GM12878 (cell line): Measurements from ENCODE around the gene SAPCD2. TPM values are rescaled to one million over a fixed set of nuclear protein-coding genes. Genes with fewer than 3 reads are reported as not detected.

ENCODE experiments used
- ATAC-seq: fragments of 200-7000 bp; cut with Tn5 transposase; 3 replicates; pipeline ENCODE4 v1.9.1; 2020; ENCODE audit warnings: mild to moderate bottlenecking, moderate library complexity
- BruUV-seq: library from RNA; stranded (reverse); fragments of 400-500 nt; replicated peaks from 2 replicates; lab custom pipeline; 2021; lab: Mats Ljungman, UMichigan
- CTCF ChIA-PET: fragments of 300-600 bp; sonication (Branson Sonifier 250); formaldehyde crosslinking; extraction: SDS; loops from one replicate; lab custom pipeline; 2021; ENCODE audit warnings: inconsistent platforms; lab: Yijun Ruan, JAX
- POLR2A ChIA-PET: fragments of 350-600 bp; formaldehyde crosslinking; extraction: SDS; loops from one replicate; lab custom pipeline; 2021; ENCODE audit warnings: inconsistent platforms; lab: Charles Lee
- RAD21 ChIA-PET: fragments of 300-600 bp; sonication (Branson Sonifier 250); formaldehyde crosslinking; loops from one replicate; lab custom pipeline; 2023; ENCODE audit warnings: antibody characterized with exemption; ENCODE audit not compliant: unreplicated experiment; lab: Charles Lee
- SMC1A ChIA-PET: fragments of 300-600 bp; sonication (Branson Sonifier 250); formaldehyde crosslinking; loops from one replicate; lab custom pipeline; 2023; ENCODE audit not compliant: unreplicated experiment, uncharacterized antibody; lab: Charles Lee
- DNase-seq: peaks from one replicate; pipeline ENCODE4 v3.0.0-alpha.2; 2011; ENCODE audit warnings: low read depth, low spot score
- FAIRE-seq: peaks from 3 replicates; lab custom pipeline; 2011; peaks lifted over from hg19 to GRCh38; lab: Jason Lieb, UNC
- H2AFZ ChIP-seq: 2 replicates; pipeline ENCODE4 v1.6.0; 2011; ENCODE audit warnings: low read depth, low read length, control low read depth; ENCODE audit not compliant: control insufficient read depth
- H3K27ac ChIP-seq: 2 replicates; pipeline ENCODE4 v1.5.1; 2011; ENCODE audit warnings: control low read depth; ENCODE audit not compliant: control insufficient read depth, insufficient read depth
- H3K27me3 ChIP-seq, 2 experiments: replicated peaks in 1 of 2; 2 replicates each; pipeline versions ENCODE4 v1.6.0 to v1.6.1; 2011; ENCODE audit warnings: low read length in 1 of 2; ENCODE audit not compliant: control insufficient read depth in 2 of 2, insufficient read depth in 2 of 2
- H3K36me3 ChIP-seq, 2 experiments: 2 replicates each; pipeline ENCODE4 v1.5.1; 2011; ENCODE audit warnings: low read length in 1 of 2; ENCODE audit not compliant: control insufficient read depth in 2 of 2, insufficient read depth in 2 of 2
- H3K4me1 ChIP-seq: 2 replicates; pipeline ENCODE4 v1.6.1; 2011; ENCODE audit warnings: mild to moderate bottlenecking, low read length, moderate library complexity, mixed read lengths; ENCODE audit not compliant: control insufficient read depth, insufficient read depth
- H3K4me2 ChIP-seq: 2 replicates; pipeline ENCODE4 v1.6.0; 2011; ENCODE audit warnings: control low read depth; ENCODE audit not compliant: control insufficient read depth, insufficient read depth
- H3K4me3 ChIP-seq: fragments of 200-600 bp; sonication (generic); 2 replicates; pipeline ENCODE4 v1.5.1; 2016
- H3K79me2 ChIP-seq: 2 replicates; pipeline ENCODE4 v1.6.0; 2011; ENCODE audit warnings: low read length; ENCODE audit not compliant: control insufficient read depth, insufficient read depth
- H3K9ac ChIP-seq: 2 replicates; pipeline ENCODE4 v1.8.0; 2011; ENCODE audit warnings: low read length, control low read depth, mixed read lengths; ENCODE audit not compliant: control insufficient read depth, insufficient read depth
- H3K9me3 ChIP-seq: replicated peaks from 3 replicates; pipeline ENCODE4 v1.5.1; 2011; ENCODE audit warnings: mild to moderate bottlenecking, low read length; ENCODE audit not compliant: control insufficient read depth, insufficient read depth
- H4K20me1 ChIP-seq: 2 replicates; pipeline ENCODE4 v1.6.0; 2011; ENCODE audit not compliant: control insufficient read depth, insufficient read depth
- CUX1 ChIP-seq: IDR thresholded peaks from 2 replicates; pipeline ENCODE4 v1.6.1; 2012; ENCODE audit warnings: improper control_type of control experiment, low read depth, low read length; ENCODE audit not compliant: insufficient replicate concordance
- EZH2 ChIP-seq: IDR thresholded peaks from 2 replicates; pipeline ENCODE4 v1.6.1; 2012; ENCODE audit warnings: low read depth, mild to moderate bottlenecking, control low read depth, inconsistent platforms, low read length, borderline replicate concordance; ENCODE audit not compliant: control insufficient read depth
- POLR2A ChIP-seq: IDR thresholded peaks from 2 replicates; pipeline ENCODE4 v1.6.1; 2011; ENCODE audit warnings: low read depth, mild to moderate bottlenecking, low read length
- POLR2AphosphoS2 ChIP-seq: IDR thresholded peaks from 2 replicates; pipeline ENCODE4 v1.6.1; 2011; ENCODE audit warnings: low read depth, mild to moderate bottlenecking, low read length, improper control_type of control experiment, moderate library complexity
- RAD51 ChIP-seq: fragments of 450-650 bp; IDR thresholded peaks from 2 replicates; pipeline ENCODE4 v1.6.1; 2016; ENCODE audit warnings: moderate library complexity, mild to moderate bottlenecking, inconsistent platforms
- RELA ChIP-seq: fragments of 450-650 bp; IDR thresholded peaks from 2 replicates; pipeline ENCODE4 v1.8.0; 2014; ENCODE audit warnings: borderline replicate concordance; ENCODE audit not compliant: partially characterized antibody
- WGBS: methylation state at CpG from one replicate; pipeline ENCODE4 v1.1.6; 2016; ENCODE audit warnings: low lambda C conversion rate; ENCODE audit not compliant: insufficient replicate concordance, insufficient coverage; ENCODE audit errors: missing lambda C conversion rate; 5-methylcytosine and 5-hydroxymethylcytosine counted together
- in situ Hi-C: fragments of 300-500 bp; cut with MboI; formaldehyde crosslinking; loops from 9 replicates; pipeline ENCODE4 v1.14.3; 2018; ENCODE audit warnings: mixed read lengths
- intact Hi-C: fragments of 100-400 bp; cut with micrococcal nuclease; formaldehyde crosslinking; loops from one replicate; pipeline ENCODE4 v1.14.2; 2022; ENCODE audit not compliant: unreplicated experiment
- polyA plus RNA-seq, 11 experiments: library from polyadenylated mRNA; depleted of rRNA in 4 of 11; unstranded in 6 of 11; stranded (reverse) in 5 of 11; fragments of >200 nt; fragmentation: Nextera tagmentation in 4 of 11; fragmentation: Illumina TruSeq in 1 of 11; extraction: Ambion mirVana in 4 of 11; extraction: Trizol in 1 of 11; gene quantifications; 1 replicate in 1 of 11; 2 replicates in 10 of 11; pipeline versions ENCODE4 v1.2.1 to v1.2.3, GENCODE V29; 2011 to 2016; ENCODE audit warnings: inconsistent platforms in 2 of 11, missing spikeins in 2 of 11, low read depth in 1 of 11
- total RNA-seq, 4 experiments: library from RNA; depleted of rRNA in 3 of 4; stranded (reverse); fragments of >200 nt in 3 of 4; fragmentation: Illumina TruSeq in 1 of 4; extraction: Trizol in 1 of 4; gene quantifications; 2 replicates each; pipeline versions ENCODE4 v1.2.1 to v1.2.3, GENCODE V29; 2013 to 2021

Gene SAPCD2
- total and polyA plus RNA-seq, 10 of the 15 experiments (the other 5 are each of a cell fraction or from before 2014, with no cell fraction given), result 1.6 to 35.2 (median 7.2) TPM

GRCh38 chr9:137110147-137110910 lies 40.0 kb upstream of the SAPCD2 start:
- Histone ChIP-seq H3K27me3 (no peaks in the 10 kb centered on the region), H3K4me3 (no peak overlapping the region), H4K20me1 (no peaks in the 10 kb centered on the region), H3K9ac (no peak overlapping the region), H3K27ac (no peak overlapping the region), H3K4me2 (no peak overlapping the region), H2AFZ (no peak overlapping the region), H3K36me3 (peaks cover 7 to 47% of the 10 kb centered on the region in 2 experiments), H3K9me3 (no peaks in the 10 kb centered on the region), H3K4me1 (peaks cover 3% of the 10 kb centered on the region; the same call in 1 of the 2 replicates), H3K79me2 (peaks cover 2% of the 10 kb centered on the region)
- no peak for DNase-seq
- in situ Hi-C loops (no loop called here), intact Hi-C loops (no loop called here)
- WGBS, result 87% methylated on average over 33 of the region's 38 CpGs
- ATAC-seq, result no peak
- ChIA-PET CTCF (no interaction called here), RAD21 (interaction anchor here (0.5 kb wide), 1 partner anchor 8 kb away, joined by 3 read pairs; no protein-coding TSS in a partner anchor), POLR2A (no interaction called here), SMC1A (no interaction called here)
- TF ChIP-seq POLR2AphosphoS2 (0 out of 2 replicates have a peak, but pooled peaks have one; percentile 41), POLR2A (peak; percentile 20; the same call in 1 of the 2 replicates), RAD51 (no peak)
- no TSS peak for BruUV-seq
- no peak for FAIRE-seq

GRCh38 chr9:137109250-137110146 lies 39.1 kb upstream of the SAPCD2 start:
- Histone ChIP-seq H3K9ac (no peak overlapping the region), H3K79me2 (peaks cover 2% of the 10 kb centered on the region), H4K20me1 (no peaks in the 10 kb centered on the region; the same call in 1 of the 2 replicates), H3K4me2 (no peak overlapping the region), H3K36me3 (peaks cover 7 to 51% of the 10 kb centered on the region in 2 experiments), H3K27me3 (no peaks in the 10 kb centered on the region), H2AFZ (no peak overlapping the region), H3K4me1 (no peaks in the 10 kb centered on the region), H3K4me3 (no peak overlapping the region), H3K27ac (no peak overlapping the region), H3K9me3 (no peaks in the 10 kb centered on the region)
- RAD21 ChIA-PET, result interaction anchor here (0.5 kb wide), 1 partner anchor 9 kb away, joined by 3 read pairs; no protein-coding TSS in a partner anchor
- BruUV-seq, result no TSS peak
- intact Hi-C loops, result no loop called here
- DNase-seq (no peak), ATAC-seq (no peak), FAIRE-seq (no peak)
- in situ Hi-C loops, result no loop called here
- SMC1A ChIA-PET, result no interaction called here
- CTCF ChIA-PET, result interaction anchor here (1.1 kb wide), 1 partner anchor 41 kb away, joined by 3 read pairs; no protein-coding TSS in a partner anchor
- POLR2A ChIA-PET, result interaction anchor here (1.1 kb wide), 1 partner anchor 14 kb away, joined by 4 read pairs; no protein-coding TSS in a partner anchor
- 83% methylated on average over 34 of the region's 34 CpGs for WGBS
- no peak for TF ChIP-seq CUX1
- no peak for TF ChIP-seq EZH2
- TF ChIP-seq RELA, result no peak
- TF ChIP-seq POLR2A, result peak; percentile 56; the same call in 1 of the 2 replicates
